Loucy (cell line): ENCODE measurements around the gene KCNA5.

Source experiments
- H2AFZ ChIP-seq: fragments of 200-600 bp; sonication (generic); 2 replicates; pipeline ENCODE4 v1.6.0; 2016; ENCODE audit warnings: antibody characterized with exemption, mild to moderate bottlenecking, low read length, moderate library complexity
- H3F3A ChIP-seq: fragments of 200-600 bp; 2 replicates; pipeline ENCODE4 v1.6.0; 2016; ENCODE audit warnings: antibody characterized with exemption, low read depth, mild to moderate bottlenecking
- H3K27me3 ChIP-seq: fragments of 200-600 bp; sonication (generic); 2 replicates; pipeline ENCODE4 v1.6.1; 2014; ENCODE audit warnings: low read length, mild to moderate bottlenecking; ENCODE audit not compliant: insufficient read depth, poor library complexity, severe bottlenecking
- H3K36me3 ChIP-seq: fragments of 200-600 bp; sonication (generic); 2 replicates; pipeline ENCODE4 v1.6.1; 2016; ENCODE audit warnings: low read length; ENCODE audit not compliant: insufficient read depth
- H3K4me1 ChIP-seq: fragments of 200-600 bp; sonication (generic); 2 replicates; pipeline ENCODE4 v1.5.1; 2014; ENCODE audit warnings: low read length, mild to moderate bottlenecking; ENCODE audit not compliant: insufficient read depth, poor library complexity, severe bottlenecking
- H3K4me2 ChIP-seq: fragments of 200-600 bp; sonication (generic); 2 replicates; pipeline ENCODE4 v1.6.0; 2014; ENCODE audit warnings: antibody characterized with exemption, low read length, low read depth, mild to moderate bottlenecking; ENCODE audit not compliant: poor library complexity, severe bottlenecking
- H3K4me3 ChIP-seq: fragments of 200-600 bp; sonication (generic); 2 replicates; pipeline ENCODE4 v1.5.1; 2014; ENCODE audit warnings: low read length, mild to moderate bottlenecking, mixed read lengths; ENCODE audit not compliant: poor library complexity, severe bottlenecking
- H3K79me2 ChIP-seq: fragments of 200-600 bp; sonication (generic); 2 replicates; pipeline ENCODE4 v1.6.1; 2014; ENCODE audit warnings: low read length; ENCODE audit not compliant: insufficient read depth
- H3K9ac ChIP-seq: fragments of 200-600 bp; sonication (generic); 2 replicates; pipeline ENCODE4 v1.6.0; 2014; ENCODE audit warnings: mild to moderate bottlenecking, low read depth, low read length, moderate library complexity; ENCODE audit not compliant: poor library complexity, severe bottlenecking
- H3K9me2 ChIP-seq: fragments of 200-600 bp; sonication (generic); replicated peaks from 2 replicates; pipeline ENCODE4 v1.6.1; 2016; ENCODE audit warnings: low read depth, low read length, mixed read lengths
- H3K9me3 ChIP-seq: fragments of 200-600 bp; sonication (generic); 2 replicates; pipeline ENCODE4 v1.6.1; 2014; ENCODE audit warnings: mild to moderate bottlenecking, antibody characterized with exemption, low read length, low read depth; ENCODE audit not compliant: insufficient read depth
- H4K20me1 ChIP-seq: fragments of 200-600 bp; sonication (generic); 2 replicates; pipeline ENCODE4 v1.6.0; 2014; ENCODE audit warnings: antibody characterized with exemption, low read length, mild to moderate bottlenecking; ENCODE audit not compliant: insufficient read depth, poor library complexity, severe bottlenecking
- CTCF ChIP-seq: fragments of 200-600 bp; sonication (generic); conservative IDR thresholded peaks from 2 replicates; pipeline ENCODE4 v1.5.1; 2014; ENCODE audit warnings: mild to moderate bottlenecking, antibody characterized with exemption, low read length
- EZH2phosphoT487 ChIP-seq: fragments of 200-600 bp; IDR thresholded peaks from 2 replicates; pipeline ENCODE4 v1.6.1; 2018; ENCODE audit warnings: antibody characterized with exemption, mild to moderate bottlenecking, moderate library complexity, borderline replicate concordance

The KCNA5 gene

GRCh38 chr12:5038781-5039311, 4.8 kb upstream of the KCNA5 start:
- Histone ChIP-seq H3K27me3 (no peaks in the 10 kb centered on the region), H4K20me1 (no peaks in the 10 kb centered on the region), H3K79me2 (no peaks in the 10 kb centered on the region), H3K36me3 (no peaks in the 10 kb centered on the region), H3K9ac (no peak overlapping the region), H3K4me1 (no peaks in the 10 kb centered on the region), H3K4me2 (no peak overlapping the region), H3K9me2 (no peaks in the 10 kb centered on the region), H3F3A (no peaks in the 10 kb centered on the region), H2AFZ (no peak overlapping the region), H3K9me3 (no peaks in the 10 kb centered on the region), H3K4me3 (no peak overlapping the region)
- no peak for TF ChIP-seq CTCF
- no peak for TF ChIP-seq EZH2phosphoT487

DNA sequence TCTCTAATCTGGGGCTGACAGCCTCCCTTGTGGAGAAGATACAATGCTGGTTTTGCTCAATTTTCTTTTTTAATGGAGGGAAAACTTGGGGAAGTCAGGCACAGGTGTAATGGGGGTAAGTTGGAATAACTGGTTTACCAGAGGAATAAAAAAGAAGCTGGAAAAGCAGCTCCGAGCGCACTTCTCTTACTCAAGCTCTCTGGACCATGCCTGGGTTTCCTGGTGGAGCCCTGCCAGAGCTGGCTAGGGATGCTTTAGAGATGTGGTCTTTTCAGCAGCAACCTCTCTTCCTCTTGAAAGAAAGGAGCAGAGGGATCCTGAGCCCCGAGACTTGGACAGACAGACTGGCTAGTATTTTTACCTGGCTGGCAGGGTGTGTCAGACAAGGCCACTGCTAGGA, 3.9 kb upstream of the KCNA5 start:
- no peaks in the 10 kb centered on the region for H4K20me1 ChIP-seq
- H3K9me2 ChIP-seq = no peaks in the 10 kb centered on the region
- H3K9ac ChIP-seq = no peak overlapping the region
- no peaks in the 10 kb centered on the region for H3K36me3 ChIP-seq
- no peaks in the 10 kb centered on the region for H3K27me3 ChIP-seq
- no peaks in the 10 kb centered on the region for H3F3A ChIP-seq
- H3K4me3 ChIP-seq = no peak overlapping the region
- no peaks in the 10 kb centered on the region for H3K4me1 ChIP-seq
- H3K4me2 ChIP-seq = no peak overlapping the region
- H3K79me2 ChIP-seq = no peaks in the 10 kb centered on the region
- no peaks in the 10 kb centered on the region for H3K9me3 ChIP-seq
- no peak overlapping the region for H2AFZ ChIP-seq
- TF ChIP-seq EZH2phosphoT487 = no peak

GRCh38 chr12:5040368-5040767, 3.3 kb upstream of the KCNA5 start:
- Histone ChIP-seq H3K9me3 (no peaks in the 10 kb centered on the region), H3K4me1 (no peaks in the 10 kb centered on the region), H3K4me3 (no peak overlapping the region), H3K36me3 (no peaks in the 10 kb centered on the region), H3K4me2 (no peak overlapping the region), H3F3A (no peaks in the 10 kb centered on the region), H3K9me2 (no peaks in the 10 kb centered on the region), H4K20me1 (no peaks in the 10 kb centered on the region), H3K79me2 (no peaks in the 10 kb centered on the region), H3K27me3 (no peaks in the 10 kb centered on the region), H2AFZ (no peak overlapping the region), H3K9ac (no peak overlapping the region)
- TF ChIP-seq CTCF (no peak), EZH2phosphoT487 (no peak)
